ENCODE data around the gene DNMT3A.

DNMT3A gene

DNA sequence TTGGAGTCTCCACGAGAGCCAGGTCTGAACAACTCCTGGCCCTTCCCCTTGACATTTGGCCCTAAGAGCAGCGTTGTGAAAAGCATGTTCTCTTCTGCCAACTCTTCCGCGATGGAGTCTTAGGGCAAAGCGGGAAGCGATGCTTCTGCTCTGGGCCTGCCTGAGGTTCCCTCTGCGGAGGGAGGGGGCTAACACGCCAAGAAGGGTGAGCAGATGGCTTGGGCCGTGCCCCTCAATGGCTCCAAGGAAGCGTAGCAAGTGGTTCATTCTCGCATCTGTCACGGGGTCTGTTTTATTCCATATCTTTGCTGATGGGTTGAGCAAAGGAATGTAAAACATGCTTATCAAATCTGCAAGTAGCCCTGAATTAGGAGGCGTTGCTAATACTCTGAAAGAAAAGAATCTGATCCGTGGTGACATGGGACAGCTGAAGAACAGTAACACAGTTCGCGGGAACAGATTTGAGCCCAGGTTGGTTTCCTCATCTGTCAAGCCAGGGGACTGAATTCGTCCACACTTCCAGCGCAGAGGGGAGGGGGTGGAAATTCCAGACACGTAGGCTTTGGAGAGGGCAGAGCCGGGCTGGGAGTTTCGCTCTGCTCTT, 38.0 kb downstream of the DNMT3A start:
- no peak for DNase-seq

DNA sequence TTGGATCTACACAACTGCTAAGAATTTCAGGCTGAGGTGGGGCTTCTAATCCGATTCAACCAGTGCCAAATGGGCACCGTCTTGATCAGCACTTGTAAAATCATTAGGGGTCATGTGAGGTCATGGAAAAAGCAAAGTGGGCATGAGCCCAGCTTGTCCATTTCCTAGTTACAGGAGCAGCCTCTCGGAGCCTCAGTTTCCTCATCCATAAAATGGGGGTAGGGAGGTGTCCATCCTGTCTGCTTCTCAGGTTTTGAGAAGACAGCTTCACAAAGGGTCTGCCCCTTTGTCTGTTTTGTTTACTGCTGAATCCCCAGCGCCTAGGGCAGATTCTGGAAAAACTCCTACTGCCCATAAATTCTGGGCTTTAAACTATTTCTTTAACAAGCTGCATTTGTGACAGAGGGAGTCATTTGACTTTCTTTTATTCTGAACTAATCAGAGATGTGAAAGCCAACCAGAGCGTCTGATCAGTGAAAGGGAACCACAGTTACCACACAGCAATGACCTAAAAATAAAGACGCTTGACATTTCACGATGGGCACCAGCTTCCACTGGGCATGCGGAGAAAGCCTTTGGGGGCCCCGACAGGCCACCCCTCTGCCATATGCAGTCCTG, 38.9 kb downstream of the DNMT3A start:
- DNase-seq: no peak

DNA sequence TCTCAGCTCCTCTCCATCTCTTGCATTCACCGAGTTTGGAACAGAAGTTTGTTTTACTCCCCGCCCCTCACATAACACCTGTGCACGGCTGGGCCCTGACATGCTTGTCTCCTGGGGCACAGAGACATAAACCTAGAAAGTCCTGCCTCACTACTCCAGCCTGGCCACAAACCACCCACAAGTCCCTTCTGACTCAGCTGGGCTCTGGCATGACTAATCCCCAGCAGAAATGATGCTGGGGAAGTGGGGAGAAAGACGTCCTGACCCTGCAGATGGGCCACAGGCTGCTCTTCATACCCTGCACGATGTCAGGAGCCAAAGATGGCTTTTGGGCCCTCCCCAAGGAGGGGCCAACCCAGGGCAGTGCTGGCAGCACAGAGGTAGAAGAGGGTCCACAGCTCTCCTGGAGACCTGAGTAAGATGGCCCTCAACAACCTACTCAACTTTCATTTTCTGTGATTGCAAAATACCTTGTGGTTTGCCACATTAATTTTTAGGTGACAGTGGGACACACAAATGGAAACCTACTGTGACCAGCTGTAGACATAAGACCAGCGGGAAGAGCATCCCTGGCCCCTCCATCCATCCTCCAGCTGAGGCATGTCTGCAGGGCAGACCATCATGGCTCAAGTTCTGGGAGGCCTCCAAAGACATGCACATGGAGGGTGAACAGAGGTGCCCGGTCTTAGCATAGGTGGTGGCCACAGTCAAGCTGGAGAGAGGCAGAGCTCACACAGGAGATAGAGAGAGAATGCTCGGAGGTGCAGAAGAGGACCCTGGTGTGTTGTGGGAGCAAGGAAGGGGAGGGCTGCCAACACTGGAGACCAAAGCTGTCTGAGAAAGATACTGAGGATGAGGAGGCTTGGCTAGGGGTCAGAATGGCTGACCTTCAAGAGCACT, 40.0 kb downstream of the DNMT3A start:
- DNase-seq: peak; percentile 53 to 64

DNA sequence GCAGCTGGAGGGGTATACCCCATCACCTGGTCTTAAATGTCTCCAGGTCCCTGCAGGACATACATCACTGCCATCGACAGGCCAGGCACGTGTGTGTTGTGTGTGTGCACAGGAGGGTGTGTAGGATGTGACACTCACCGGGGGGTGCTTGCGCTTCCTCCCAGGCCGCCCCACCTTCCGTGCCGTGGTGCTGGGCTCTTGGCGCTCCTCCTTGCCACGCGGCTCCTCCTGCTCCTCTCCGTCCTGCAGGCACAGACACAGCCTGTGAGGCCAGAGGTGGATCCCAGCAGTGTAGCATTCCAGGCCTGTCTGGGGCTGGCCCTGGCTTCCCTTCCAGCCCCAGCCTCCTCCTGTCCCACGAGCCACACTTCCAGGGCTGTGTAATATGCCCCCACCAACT, 41.7 kb downstream of the DNMT3A start:
- DNase-seq: no peak

DNA sequence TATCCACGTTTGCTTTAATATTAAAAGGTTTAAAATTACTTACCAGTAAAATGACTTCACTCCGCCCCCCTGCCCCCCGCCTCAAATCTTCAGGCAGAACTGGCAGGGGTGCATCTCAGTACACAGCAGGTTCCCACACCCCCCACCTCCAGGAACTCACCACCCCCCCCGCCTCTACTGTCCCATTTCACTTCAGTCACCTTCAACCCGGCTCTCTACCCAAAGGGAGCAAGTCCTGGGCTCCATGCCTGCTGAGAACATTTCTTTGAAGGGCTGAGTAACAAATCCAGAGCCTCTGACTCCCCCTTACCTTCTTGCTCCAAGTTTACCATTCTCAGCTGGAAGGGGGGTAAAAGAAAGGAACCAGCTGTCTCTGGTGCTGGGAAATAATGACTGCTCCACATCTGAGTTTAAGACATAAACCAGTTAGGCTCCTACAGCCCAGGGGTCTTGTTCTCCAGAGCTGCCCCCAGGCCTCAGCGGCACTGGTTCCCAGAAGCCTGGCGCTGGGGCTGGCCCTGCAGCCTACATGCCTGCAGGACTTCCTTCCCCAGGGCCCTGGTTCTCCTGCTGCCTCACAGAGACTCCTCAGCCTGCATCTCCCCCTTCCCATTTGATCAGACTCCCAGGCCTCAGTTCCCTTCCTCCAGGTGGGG, 42.8 kb downstream of the DNMT3A start:
- DNase-seq: no peak

DNA sequence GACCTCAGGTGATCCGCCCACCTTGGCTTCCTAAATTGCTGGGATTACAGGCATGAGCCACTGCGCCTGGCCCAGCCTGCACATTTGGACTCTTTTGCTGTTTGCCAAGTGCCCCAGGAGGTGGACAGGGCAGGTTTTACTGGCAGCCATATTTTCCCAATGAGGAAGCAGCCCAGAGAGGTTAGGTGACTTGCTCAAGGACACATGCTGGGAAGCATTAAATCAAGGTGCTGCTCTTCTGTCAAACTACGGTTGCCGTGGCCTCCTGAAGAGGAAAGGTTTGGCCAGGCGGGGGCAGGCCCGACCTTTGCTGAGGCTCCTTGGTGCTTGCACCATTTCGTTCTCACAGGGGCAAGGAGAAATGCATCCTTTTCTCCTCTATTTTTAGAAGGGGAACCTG, 44.0 kb downstream of the DNMT3A start:
- no peak for DNase-seq

DNA sequence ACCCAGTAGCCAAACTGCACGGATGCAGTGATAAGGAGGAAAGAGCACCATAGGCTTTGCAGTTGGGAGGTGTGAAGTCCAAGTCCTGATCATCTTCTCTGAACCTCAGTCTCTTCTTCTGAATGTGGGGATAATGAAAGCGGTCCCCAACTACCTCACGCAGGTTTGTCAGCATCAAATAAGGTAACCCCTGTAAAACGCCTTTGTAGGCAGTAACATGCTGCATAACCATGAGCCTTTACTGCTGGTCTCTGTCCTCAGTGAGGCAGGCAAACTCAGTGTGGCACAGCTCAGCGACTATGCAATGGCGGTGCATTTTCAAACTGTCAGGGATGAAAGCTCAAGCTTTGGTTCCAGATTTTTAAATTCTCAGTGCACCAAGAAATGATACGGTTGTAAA, 46.1 kb downstream of the DNMT3A start:
- no peak for DNase-seq

DNA sequence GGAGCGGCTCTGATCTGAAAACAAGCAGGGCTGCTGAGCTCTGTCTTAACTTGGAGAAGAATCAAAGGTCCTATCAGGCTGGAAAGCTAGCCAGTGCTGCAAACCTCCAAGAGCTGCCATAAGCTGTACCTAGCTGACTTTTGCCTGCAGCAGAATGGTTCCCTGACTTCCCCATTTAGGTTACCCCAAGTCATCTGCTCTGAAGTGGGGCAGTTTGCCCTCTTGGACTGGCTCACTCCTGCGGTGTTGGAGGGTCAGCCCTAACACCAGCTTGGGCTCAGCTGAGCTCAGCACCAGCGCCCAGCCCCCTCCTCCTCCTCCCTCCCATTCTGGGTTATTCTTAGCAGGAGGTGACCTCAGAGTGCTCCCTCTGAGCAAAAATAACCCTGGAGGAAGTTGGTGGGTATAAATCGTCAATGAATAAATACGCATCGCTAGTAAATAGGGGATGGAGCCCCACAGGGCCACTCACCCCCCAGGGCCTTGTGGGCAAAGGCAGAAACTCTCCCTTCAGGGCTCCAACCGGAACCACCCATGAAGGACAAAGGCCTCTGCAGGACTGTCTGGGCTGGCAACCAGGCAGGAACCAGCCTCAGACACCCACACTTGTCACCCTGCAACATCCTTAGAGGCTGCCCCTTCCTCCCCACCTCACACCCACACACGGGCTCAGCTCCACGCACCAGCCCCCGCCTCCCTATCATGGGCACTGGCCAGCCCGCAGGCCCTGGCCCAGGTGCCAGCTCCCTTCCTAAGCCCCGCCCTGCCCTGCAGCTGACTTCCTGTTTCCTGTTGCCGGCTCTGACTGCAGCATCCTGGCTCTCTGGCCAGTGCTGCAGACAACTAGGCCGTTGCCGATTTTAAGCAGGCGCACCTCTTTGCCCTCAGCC, 46.9 kb downstream of the DNMT3A start:
- DNase-seq: peak; percentile 81 to 83

DNA sequence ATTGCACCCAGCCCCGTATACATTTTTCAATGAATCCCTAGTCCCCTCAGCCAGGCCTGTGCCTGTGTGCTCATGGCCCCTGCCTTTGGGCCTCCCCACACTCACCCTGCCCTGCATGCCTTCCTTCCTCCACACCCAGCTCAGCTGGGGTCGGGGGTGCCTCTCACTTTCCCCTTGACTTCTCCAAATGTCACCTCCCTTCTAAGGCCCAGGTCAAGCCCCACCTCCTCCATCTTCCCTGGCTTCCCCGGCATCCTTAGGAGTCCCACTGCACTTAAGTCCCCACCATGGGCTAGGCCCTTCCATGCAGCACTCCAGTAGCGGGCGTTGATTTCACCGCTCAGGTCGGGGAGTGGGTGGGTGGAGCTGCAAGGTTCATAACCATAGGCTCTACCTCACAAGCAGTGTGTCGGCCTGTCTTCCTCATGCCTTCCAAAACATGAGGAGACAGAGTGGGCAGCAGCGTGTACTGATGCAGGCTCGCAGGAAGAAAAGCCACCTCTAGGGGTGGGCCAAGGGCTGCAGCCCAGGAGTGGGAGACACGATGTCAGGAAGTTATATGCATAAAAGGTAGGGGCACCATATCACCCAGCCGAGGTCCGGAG, 47.7 kb downstream of the DNMT3A start:
- no peak for DNase-seq

DNA sequence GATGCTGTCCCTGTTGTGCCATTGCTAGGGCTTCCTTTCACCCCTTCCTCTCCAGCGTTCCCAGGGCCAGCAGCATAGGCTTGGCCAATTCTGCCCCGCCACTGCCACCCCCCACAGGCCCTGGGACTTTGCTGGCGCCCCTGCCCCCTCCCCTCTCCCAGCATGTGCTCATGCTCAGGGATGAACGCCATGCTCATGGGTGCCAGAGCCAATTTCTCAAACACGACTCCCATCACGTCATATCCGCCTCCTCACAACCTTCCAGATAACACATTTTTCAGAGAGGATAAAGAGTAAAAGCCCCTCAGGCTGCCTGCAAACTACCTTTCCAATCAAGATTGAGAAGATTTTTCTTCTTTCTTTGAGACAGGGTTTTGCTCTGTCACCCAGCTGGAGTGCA, 48.6 kb downstream of the DNMT3A start:
- DNase-seq: no peak

DNA sequence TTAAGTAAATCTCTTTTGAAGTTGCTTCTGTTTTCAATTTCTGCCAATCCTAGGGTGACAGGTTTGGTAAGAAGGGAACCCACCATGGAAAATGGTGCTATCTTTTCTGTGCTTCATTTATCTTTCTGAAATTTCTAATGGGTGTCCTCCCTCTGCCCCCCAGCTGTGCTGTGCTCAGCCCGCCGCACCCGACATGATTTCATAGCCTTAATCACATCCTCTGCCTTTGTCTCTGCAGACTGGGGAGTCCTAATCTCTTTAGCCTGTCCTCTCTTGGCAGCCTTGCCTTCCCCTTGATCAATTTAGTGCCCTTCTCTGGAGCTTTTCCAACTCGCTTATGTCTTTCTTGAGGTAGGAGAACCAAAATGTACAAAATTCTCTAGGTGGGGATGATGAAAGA, 49.3 kb downstream of the DNMT3A start:
- DNase-seq: no peak

DNA sequence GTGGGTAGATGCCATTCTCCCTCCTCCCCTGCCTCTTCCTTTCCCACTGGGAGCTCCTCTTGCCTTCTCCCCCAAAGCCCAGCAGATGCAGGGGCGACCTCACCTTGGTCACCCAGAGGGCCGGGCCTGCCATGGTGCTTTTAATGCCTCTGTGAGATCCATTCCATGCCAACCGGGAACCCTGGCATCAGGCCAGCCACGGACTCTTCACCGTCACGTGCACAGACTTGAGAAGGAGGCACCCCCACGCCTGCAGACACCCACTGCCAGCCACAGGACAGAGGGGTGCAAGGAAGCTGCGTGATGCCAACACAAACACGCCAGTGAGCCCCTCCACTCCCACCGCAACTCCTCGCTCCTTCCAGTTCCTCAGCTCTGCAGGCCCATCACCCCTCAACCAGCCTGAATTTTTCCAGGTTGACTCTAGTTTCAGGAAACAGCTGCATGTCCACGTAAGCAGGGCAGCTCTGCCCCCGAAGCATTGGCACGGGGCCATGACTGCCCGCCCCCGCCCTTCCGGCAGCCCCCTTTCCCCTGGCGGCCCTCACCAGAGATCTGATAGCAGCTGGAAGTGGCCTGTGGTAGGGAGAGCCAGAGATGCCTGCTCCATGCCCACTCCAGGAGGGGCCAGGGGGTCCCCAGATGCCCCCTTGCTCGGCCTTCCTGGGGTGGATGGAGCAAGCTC, 50.8 kb downstream of the DNMT3A start:
- no peak for DNase-seq

DNA sequence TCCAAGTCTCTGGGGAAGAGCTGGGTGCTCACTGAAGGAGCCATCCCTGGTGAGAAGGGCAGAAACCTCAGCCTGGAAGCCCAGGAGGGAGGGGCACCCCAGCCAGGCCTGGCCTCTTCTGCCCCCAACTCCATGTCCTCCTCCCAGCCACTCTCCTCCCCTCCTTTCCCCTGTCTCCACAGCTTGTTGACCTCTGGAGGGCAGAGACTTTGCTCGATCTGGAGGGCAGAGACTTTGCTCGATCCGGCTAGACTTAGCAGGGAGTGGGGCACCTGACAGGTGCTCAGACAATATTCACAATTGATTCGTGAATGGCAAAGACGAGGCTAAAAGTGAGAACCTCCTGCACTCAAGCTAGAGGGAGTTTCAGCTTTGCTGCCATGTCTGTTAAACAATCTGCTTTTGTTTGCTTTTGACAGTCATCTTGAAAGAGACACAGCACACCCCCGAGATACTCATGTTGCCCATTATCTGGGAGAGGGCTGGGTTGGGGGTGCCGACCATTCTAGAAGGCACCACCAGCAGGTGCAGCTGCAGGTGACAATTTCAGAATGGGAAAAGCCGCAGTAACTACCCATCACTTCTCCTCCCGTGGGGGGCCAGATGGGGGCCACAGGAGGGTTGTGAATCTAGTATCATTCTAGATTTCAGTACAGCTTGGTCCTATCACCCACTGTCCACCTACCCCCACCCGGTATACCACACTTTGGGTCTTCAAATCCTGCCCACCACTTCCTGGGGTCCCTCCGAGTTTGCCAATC, 54.8 kb downstream of the DNMT3A start:
- DNase-seq: no peak

DNA sequence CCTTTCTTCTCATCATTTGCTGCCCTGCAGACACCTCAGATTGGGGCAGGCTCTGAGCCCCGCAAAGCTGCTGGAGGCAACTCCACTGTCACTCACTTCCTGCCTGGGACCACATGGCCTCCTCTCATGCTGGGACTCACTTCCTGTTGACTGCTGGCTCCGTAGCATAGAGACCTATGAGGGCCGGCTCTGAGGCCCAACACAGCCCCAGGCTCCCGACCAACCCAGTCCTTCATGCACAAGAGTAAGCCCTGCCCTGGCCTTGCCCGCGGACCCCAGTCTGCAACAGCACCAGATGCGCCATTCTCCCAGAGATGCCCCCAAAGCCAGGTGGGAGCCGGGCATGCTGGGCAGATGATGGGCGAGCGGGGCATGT, 55.7 kb downstream of the DNMT3A start:
- DNase-seq: peak; percentile 73 to 76

DNA sequence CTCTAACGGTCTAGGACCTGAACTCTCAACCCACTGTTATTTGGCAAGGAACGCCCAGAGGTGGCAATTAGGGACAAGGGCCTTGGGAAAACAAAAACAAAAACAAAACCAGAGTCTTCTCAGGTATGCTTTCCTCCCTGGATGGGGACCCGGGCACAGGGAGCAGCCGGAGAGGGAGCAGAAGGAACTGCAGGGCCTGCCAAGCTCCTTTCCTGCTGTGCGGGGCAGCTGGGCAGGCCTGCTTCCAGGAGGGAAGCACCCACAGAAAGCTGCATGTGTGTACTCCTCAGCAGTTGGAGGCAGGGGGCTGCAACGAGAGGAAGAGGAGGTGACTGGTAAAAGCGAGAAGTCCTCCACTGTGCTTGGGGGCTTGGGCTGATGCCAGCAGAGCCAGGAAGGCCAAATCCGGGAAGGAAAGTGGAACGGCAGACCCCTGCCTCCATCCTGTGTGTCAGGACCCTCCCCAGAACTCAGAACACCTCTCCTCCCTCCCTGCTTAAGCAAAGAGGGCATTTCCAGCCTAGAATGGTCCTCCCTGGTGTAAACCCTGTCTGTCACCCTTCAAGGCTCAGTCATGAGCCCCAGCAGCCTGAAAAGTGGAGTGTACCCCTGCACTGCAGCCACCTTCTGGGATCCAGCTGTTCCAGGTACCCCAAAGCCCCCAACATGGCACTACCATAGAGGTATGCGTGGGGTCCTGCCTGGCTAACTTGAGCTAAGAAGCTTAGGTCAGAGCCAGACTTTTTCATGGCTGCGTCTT, 56.3 kb downstream of the DNMT3A start:
- DNase-seq: no peak

DNA sequence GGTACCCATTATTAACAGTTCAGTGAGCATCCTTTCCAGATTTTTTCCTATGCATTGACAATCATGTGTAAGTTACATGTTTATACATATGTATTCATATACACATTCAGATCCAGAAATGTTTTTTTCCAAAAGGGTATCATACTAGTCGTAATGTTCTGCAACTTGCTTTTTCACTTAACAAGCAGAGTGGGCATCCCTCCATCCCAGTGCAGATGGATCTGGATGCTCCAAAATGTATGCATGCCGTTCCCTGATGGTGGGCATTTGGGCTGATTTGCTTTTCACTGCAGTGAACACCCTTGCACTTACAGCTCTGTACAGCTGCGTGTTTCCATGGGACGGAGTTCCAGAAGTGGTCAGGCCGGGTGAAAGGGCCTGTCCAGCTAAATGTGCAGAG, 57.0 kb downstream of the DNMT3A start:
- no peak for DNase-seq

DNA sequence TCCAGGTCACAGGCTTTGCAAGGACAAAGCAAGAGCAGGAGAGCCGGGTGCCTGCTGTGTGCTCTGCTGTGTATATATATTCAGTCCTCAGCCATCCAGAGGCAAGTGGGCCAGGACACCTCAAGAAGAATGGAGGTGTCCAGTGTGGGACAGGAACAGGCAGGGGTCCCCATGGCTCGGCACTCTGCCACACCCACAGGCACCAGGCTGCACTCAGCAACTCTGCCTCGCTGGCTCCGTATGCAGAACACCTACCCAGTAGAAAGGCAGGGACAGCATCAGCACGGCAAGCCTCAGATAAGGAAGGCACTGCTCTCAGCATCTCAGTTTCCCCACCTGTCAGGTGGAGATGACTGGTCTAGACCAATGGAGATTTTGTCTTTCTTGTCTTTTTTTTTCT, 57.8 kb downstream of the DNMT3A start:
- no peak for DNase-seq

DNA sequence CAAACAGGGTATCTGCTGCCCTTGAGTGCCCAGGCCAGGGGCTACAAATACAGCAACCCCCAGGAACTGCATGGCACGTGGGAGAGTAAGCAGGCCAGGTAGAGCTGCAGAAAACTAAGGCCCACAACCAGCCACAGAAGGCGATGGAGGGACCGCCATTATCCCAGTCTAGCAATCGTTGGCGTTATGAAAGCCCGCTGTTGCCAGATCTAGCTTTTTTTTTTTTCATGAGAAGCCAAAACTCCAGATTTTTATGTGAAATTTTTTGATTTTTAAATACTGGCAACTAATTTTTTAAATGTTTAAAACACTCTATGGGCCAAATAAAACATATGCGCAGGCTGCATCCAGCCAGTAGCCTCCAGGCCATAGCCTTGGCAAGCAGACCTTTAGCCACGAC, 59.8 kb downstream of the DNMT3A start:
- DNase-seq: no peak

DNA sequence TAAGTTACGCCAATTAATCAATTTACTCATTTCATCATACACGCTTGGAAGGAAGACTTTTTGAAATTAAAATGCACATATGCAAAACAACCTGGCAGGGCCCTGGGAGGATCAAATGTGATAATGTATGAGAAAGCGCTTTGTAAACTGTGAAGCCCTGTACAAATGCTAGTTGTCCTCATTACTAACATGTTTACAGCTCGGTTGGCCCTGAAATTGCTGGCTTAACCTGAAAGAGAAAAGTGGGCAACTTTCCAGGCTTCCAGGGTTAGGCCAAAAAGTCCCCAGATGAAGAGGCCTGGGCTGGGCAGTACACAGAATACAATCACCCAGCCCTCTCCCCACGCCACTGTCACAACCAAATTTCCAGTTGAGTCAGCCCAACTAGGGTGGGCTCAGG, 60.2 kb downstream of the DNMT3A start:
- DNase-seq: no peak
